HCT116 (cell line): ENCODE data around the gene TOMM22. TPM values are rescaled to one million over a fixed set of nuclear protein-coding genes. Genes with fewer than 3 reads are reported as not detected.

Experiments used
- ATAC-seq: fragments of 200-7000 bp; cut with Tn5 transposase; 2 replicates; pipeline ENCODE4 v1.9.1; 2020; ENCODE audit warnings: mild to moderate bottlenecking, moderate library complexity
- BruUV-seq: library from RNA; stranded (reverse); fragments of 400-500 nt; replicated peaks from 2 replicates; lab custom pipeline; 2021; lab: Mats Ljungman, UMichigan
- CTCF ChIA-PET: fragments of 300-600 bp; sonication (Branson Sonifier 250); formaldehyde crosslinking; loops from one replicate; lab custom pipeline; 2021; ENCODE audit warnings: antibody characterized with exemption; lab: Charles Lee
- POLR2A ChIA-PET: fragments of 300-600, 350-600 bp; sonication (Branson Sonifier 250); formaldehyde crosslinking; loops from one replicate; lab custom pipeline; 2021; ENCODE audit warnings: antibody characterized with exemption; lab: Charles Lee
- RAD21 ChIA-PET, 2 experiments: fragments of 300-600 bp; sonication (Branson Sonifier 250); formaldehyde crosslinking; loops; one replicate each; lab custom pipeline; 2023; ENCODE audit warnings: low total read pairs in 2 of 2; ENCODE audit not compliant: uncharacterized antibody in 2 of 2, unreplicated experiment in 2 of 2, low non-redundant PET in 1 of 2; lab: Charles Lee
- DNase-seq: peaks from one replicate; pipeline ENCODE4 v3.0.0-alpha.2; 2010; ENCODE audit warnings: low read depth, low spot score
- H2AFZ ChIP-seq: fragments of 200-600 bp; shearing (Covaris generic), sonication (generic); 2 replicates; pipeline ENCODE4 v1.6.1; 2017; ENCODE audit warnings: low read depth, mixed run types, mixed read lengths, antibody characterized with exemption, low read length; ENCODE audit not compliant: poor library complexity, severe bottlenecking
- H3K27ac ChIP-seq: 2 replicates; pipeline ENCODE4 v1.5.1; 2012; ENCODE audit warnings: low read depth, low read length
- H3K27me3 ChIP-seq: fragments of 200-600 bp; sonication (generic); 2 replicates; pipeline ENCODE4 v1.6.1; 2016; ENCODE audit warnings: mixed run types, low read length, mixed read lengths; ENCODE audit not compliant: insufficient read depth
- H3K36me3 ChIP-seq, 2 experiments: fragments of 200-500 bp in 1 of 2; fragments of 200-600 bp in 1 of 2; sonication (Bioruptor generic) in 1 of 2; sonication (generic) in 1 of 2; 2 replicates each; pipeline versions ENCODE4 v1.5.1 to v1.6.1; 2014 to 2016; ENCODE audit warnings: low read length in 2 of 2, inconsistent platforms in 1 of 2, mixed read lengths in 1 of 2, mixed run types in 1 of 2; ENCODE audit not compliant: insufficient read depth in 2 of 2, control insufficient read depth in 1 of 2
- H3K4me1 ChIP-seq, 2 experiments: fragments of 200-600 bp in 1 of 2; sonication (generic) in 1 of 2; 2 replicates each; pipeline versions ENCODE4 v1.5.1 to v1.6.1; 2012 to 2017; ENCODE audit warnings: low read length in 2 of 2, inconsistent platforms in 1 of 2, mild to moderate bottlenecking in 1 of 2, mixed read lengths in 1 of 2, mixed run types in 1 of 2, moderate library complexity in 1 of 2; ENCODE audit not compliant: insufficient read depth in 2 of 2, control insufficient read depth in 1 of 2
- H3K4me2 ChIP-seq: fragments of 200-600 bp; sonication (generic); 2 replicates; pipeline ENCODE4 v1.6.1; 2017; ENCODE audit warnings: mixed run types, low read length, mixed read lengths
- H3K4me3 ChIP-seq, 2 experiments: fragments of 200-600 bp in 1 of 2; sonication (generic) in 1 of 2; replicated peaks in 1 of 2; 2 replicates each; pipeline ENCODE4 v1.5.1; 2011 to 2016; ENCODE audit warnings: low read length in 2 of 2, control low read depth in 1 of 2, low read depth in 1 of 2, mild to moderate bottlenecking in 1 of 2, mixed read lengths in 1 of 2, mixed run types in 1 of 2
- H3K79me2 ChIP-seq: fragments of 200-600 bp; sonication (generic); 2 replicates; pipeline ENCODE4 v1.6.1; 2017; ENCODE audit warnings: mild to moderate bottlenecking, mixed run types, low read length, moderate library complexity, mixed read lengths; ENCODE audit not compliant: insufficient read depth
- H3K9ac ChIP-seq: fragments of 200-600 bp; sonication (generic); 2 replicates; pipeline ENCODE4 v1.6.1; 2016; ENCODE audit warnings: low read length, mixed read lengths
- H3K9me2 ChIP-seq: fragments of 200-600 bp; sonication (generic), shearing (Covaris generic); 2 replicates; pipeline ENCODE4 v1.6.1; 2017; ENCODE audit warnings: mixed run types, mild to moderate bottlenecking, moderate library complexity; ENCODE audit not compliant: insufficient read depth
- H3K9me3 ChIP-seq, 2 experiments: fragments of 200-500 bp in 1 of 2; fragments of 200-600 bp in 1 of 2; sonication (Bioruptor generic) in 1 of 2; sonication (generic) in 1 of 2; 2 replicates each; pipeline ENCODE4 v1.6.1; 2014 to 2017; ENCODE audit warnings: low read length in 2 of 2, mixed read lengths in 2 of 2, inconsistent platforms in 1 of 2, low read depth in 1 of 2, mild to moderate bottlenecking in 1 of 2, mixed run types in 1 of 2, moderate library complexity in 1 of 2; ENCODE audit not compliant: control insufficient read depth in 1 of 2, insufficient read depth in 1 of 2
- H4K20me1 ChIP-seq: fragments of 200-600 bp; sonication (generic), shearing (Covaris generic); 2 replicates; pipeline ENCODE4 v1.6.1; 2017; ENCODE audit warnings: mixed run types, mild to moderate bottlenecking, moderate library complexity; ENCODE audit not compliant: insufficient read depth
- CBX3 ChIP-seq: IDR thresholded peaks from 2 replicates; pipeline ENCODE4 v1.6.1; 2012; ENCODE audit warnings: low read depth
- EGR1 ChIP-seq: IDR thresholded peaks from 2 replicates; pipeline ENCODE4 v1.6.1; 2012; ENCODE audit warnings: low read depth
- ELF1 ChIP-seq: IDR thresholded peaks from 2 replicates; pipeline ENCODE4 v1.6.1; 2012; ENCODE audit warnings: low read depth, borderline replicate concordance
- EZH2 ChIP-seq: fragments of 200-600 bp; sonication (generic); IDR thresholded peaks from 2 replicates; pipeline ENCODE4 v1.6.1; 2017; ENCODE audit warnings: antibody characterized with exemption, mixed run types
- EZH2phosphoT487 ChIP-seq: fragments of 200-600 bp; IDR thresholded peaks from 2 replicates; pipeline ENCODE4 v1.6.1; 2018; ENCODE audit warnings: antibody characterized with exemption, borderline replicate concordance
- POLR2A ChIP-seq: IDR thresholded peaks from 2 replicates; pipeline ENCODE4 v1.7.0; 2011; ENCODE audit warnings: borderline replicate concordance; ENCODE audit not compliant: insufficient read depth, insufficient read length; ENCODE audit errors: extremely low read depth
- POLR2AphosphoS5 ChIP-seq: IDR thresholded peaks from 2 replicates; pipeline ENCODE4 v1.6.1; 2011; ENCODE audit warnings: mild to moderate bottlenecking, low read depth, low read length, moderate library complexity
- RAD21 ChIP-seq: IDR thresholded peaks from 2 replicates; pipeline ENCODE4 v1.6.1; 2012; ENCODE audit warnings: low read depth, mild to moderate bottlenecking
- SP1 ChIP-seq: IDR thresholded peaks from 2 replicates; pipeline ENCODE4 v1.6.1; 2012; ENCODE audit warnings: low read depth
- SRF ChIP-seq: IDR thresholded peaks from 2 replicates; pipeline ENCODE4 v1.6.1; 2012; ENCODE audit warnings: low read depth
- TCF7L2 ChIP-seq: IDR thresholded peaks from 2 replicates; pipeline ENCODE4 v1.7.0; 2011; ENCODE audit warnings: borderline replicate concordance, inconsistent platforms; ENCODE audit not compliant: insufficient read depth, insufficient read length; ENCODE audit errors: extremely low read depth
- YY1 ChIP-seq: IDR thresholded peaks from 2 replicates; pipeline ENCODE4 v1.6.1; 2011; ENCODE audit warnings: low read length, low read depth, moderate library complexity, mild to moderate bottlenecking; ENCODE audit not compliant: insufficient replicate concordance; ENCODE audit errors: extremely low read depth
- ZFX ChIP-seq: fragments of 450-650 bp; IDR thresholded peaks from 2 replicates; pipeline ENCODE4 v1.6.1; 2017
- intact Hi-C: fragments of 100-400 bp; cut with micrococcal nuclease; formaldehyde crosslinking; loops from 2 replicates; pipeline ENCODE4 v1.10.0; 2022
- total RNA-seq: library from RNA; stranded (reverse); gene quantifications from one replicate; pipeline ENCODE4 v1.2.1, GENCODE V29; 2021; ENCODE audit not compliant: unreplicated experiment
- TF ChIP-seq, protein P1 (sequence below): IDR thresholded peaks from 2 replicates; pipeline ENCODE4 v1.6.1; 2011; ENCODE audit warnings: mild to moderate bottlenecking, low read length, moderate library complexity; ENCODE audit not compliant: insufficient replicate concordance; ENCODE audit errors: extremely low read depth
- TF ChIP-seq, protein P2 (sequence below), 3 experiments: fragments of 200-600 bp in 1 of 3; sonication (generic) in 1 of 3; IDR thresholded peaks in 2 of 3; conservative IDR thresholded peaks in 1 of 3; 2 replicates each; pipeline ENCODE4 v1.5.1; 2012 to 2017; ENCODE audit warnings: low read depth in 2 of 3, low read length in 2 of 3, antibody characterized with exemption in 1 of 3, borderline replicate concordance in 1 of 3, control low read depth in 1 of 3, mild to moderate bottlenecking in 1 of 3, mixed read lengths in 1 of 3, mixed run types in 1 of 3, moderate library complexity in 1 of 3; ENCODE audit not compliant: insufficient read depth in 1 of 3

Gene TOMM22
- total RNA-seq, 1 experiment from 2014 or later: 136 TPM

DNA sequence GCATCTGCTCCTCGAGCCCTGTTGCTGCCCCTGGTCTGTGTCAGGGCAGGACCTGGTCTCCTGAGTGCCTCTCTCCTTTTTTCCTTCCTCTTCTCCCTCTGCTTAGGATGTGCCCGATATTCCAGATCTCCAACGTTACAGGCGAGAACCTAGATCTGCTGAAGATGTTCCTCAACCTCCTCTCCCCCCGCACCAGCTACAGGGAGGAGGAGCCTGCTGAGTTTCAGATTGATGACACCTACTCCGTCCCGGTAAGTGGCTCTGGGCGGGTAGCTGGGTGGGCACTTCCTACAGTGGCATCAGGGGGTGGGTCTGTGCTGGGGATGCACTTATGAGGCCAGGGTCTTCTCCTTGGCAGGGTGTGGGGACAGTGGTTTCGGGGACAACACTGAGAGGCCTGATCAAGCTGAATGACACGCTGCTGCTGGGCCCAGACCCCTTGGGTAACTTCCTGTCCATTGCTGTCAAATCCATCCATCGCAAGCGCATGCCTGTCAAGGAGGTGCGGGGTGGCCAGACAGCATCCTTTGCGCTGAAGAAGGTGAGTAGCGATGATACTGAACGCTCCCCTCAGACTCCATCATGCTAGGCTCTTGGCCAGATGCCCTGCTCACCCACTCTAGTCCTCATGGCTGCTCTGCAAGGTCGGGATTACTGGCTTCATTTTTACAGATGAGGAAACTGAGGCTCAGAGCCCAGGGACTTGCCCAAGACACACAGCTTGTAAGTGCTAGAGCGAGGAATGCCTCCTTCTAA is 44.3 kb downstream of the TOMM22 start:
- no peak overlapping the region for H2AFZ ChIP-seq
- H4K20me1 ChIP-seq: no peaks in the 10 kb centered on the region
- intact Hi-C loops: no loop called here
- ChIA-PET POLR2A (no interaction called here), RAD21 (no interaction called here), CTCF (interaction anchor here (1.9 kb wide), 1 partner anchor 674 kb away, joined by 11 read pairs; no protein-coding TSS in a partner anchor)
- H3K36me3 ChIP-seq: peaks cover 61 to 65% of the 10 kb centered on the region in 2 experiments; a peak in 3 of 4 replicates
- H3K9ac ChIP-seq: no peak overlapping the region
- H3K27ac ChIP-seq: no peak overlapping the region
- no peaks in the 10 kb centered on the region for H3K9me3 ChIP-seq
- H3K4me3 ChIP-seq: no peak overlapping the region
- H3K4me2 ChIP-seq: no peak overlapping the region
- H3K4me1 ChIP-seq: no peaks in the 10 kb centered on the region
- BruUV-seq: no TSS peak
- no peaks in the 10 kb centered on the region for H3K9me2 ChIP-seq
- TF ChIP-seq SRF (no peak), YY1 (no peak), SP1 (no peak), POLR2A (no peak), ELF1 (no peak), EZH2 (no peak), CBX3 (no peak), ZFX (no peak), EGR1 (no peak), EZH2phosphoT487 (no peak), POLR2AphosphoS5 (no peak), RAD21 (no peak), TCF7L2 (no peak)
- TF ChIP-seq, protein P1, sequence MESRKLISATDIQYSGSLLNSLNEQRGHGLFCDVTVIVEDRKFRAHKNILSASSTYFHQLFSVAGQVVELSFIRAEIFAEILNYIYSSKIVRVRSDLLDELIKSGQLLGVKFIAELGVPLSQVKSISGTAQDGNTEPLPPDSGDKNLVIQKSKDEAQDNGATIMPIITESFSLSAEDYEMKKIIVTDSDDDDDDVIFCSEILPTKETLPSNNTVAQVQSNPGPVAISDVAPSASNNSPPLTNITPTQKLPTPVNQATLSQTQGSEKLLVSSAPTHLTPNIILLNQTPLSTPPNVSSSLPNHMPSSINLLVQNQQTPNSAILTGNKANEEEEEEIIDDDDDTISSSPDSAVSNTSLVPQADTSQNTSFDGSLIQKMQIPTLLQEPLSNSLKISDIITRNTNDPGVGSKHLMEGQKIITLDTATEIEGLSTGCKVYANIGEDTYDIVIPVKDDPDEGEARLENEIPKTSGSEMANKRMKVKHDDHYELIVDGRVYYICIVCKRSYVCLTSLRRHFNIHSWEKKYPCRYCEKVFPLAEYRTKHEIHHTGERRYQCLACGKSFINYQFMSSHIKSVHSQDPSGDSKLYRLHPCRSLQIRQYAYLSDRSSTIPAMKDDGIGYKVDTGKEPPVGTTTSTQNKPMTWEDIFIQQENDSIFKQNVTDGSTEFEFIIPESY: no peak
- TF ChIP-seq, protein P2, sequence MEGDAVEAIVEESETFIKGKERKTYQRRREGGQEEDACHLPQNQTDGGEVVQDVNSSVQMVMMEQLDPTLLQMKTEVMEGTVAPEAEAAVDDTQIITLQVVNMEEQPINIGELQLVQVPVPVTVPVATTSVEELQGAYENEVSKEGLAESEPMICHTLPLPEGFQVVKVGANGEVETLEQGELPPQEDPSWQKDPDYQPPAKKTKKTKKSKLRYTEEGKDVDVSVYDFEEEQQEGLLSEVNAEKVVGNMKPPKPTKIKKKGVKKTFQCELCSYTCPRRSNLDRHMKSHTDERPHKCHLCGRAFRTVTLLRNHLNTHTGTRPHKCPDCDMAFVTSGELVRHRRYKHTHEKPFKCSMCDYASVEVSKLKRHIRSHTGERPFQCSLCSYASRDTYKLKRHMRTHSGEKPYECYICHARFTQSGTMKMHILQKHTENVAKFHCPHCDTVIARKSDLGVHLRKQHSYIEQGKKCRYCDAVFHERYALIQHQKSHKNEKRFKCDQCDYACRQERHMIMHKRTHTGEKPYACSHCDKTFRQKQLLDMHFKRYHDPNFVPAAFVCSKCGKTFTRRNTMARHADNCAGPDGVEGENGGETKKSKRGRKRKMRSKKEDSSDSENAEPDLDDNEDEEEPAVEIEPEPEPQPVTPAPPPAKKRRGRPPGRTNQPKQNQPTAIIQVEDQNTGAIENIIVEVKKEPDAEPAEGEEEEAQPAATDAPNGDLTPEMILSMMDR (IDR thresholded peaks at IDR 0.05 in 2 of 3, conservative IDR thresholded peaks at IDR 0.05 in 1 of 3; ENCODE audit: borderline replicate concordance in 1 of 3, insufficient read depth in 1 of 3, low read depth in 2 of 3, low read length in 2 of 3): no peak
- H3K79me2 ChIP-seq: no peaks in the 10 kb centered on the region
- DNase-seq (no peak), ATAC-seq (no peak)
- no peaks in the 10 kb centered on the region for H3K27me3 ChIP-seq
